HL-60/S4 (cell line): ENCODE measurements around the gene WDR89.
"Not testable (repeated sequence)": the region's sequence is repeated elsewhere in the genome, so short reads cannot be mapped to it uniquely, and the experiment has no call there.

Experiments used
- in situ Hi-C: fragments of 300-500 bp; cut with MboI; formaldehyde crosslinking; loops from 2 replicates; pipeline ENCODE4 v1.14.3; 2022; ENCODE audit warnings: low sequenced_read_pairs

WDR89 gene

DNA sequence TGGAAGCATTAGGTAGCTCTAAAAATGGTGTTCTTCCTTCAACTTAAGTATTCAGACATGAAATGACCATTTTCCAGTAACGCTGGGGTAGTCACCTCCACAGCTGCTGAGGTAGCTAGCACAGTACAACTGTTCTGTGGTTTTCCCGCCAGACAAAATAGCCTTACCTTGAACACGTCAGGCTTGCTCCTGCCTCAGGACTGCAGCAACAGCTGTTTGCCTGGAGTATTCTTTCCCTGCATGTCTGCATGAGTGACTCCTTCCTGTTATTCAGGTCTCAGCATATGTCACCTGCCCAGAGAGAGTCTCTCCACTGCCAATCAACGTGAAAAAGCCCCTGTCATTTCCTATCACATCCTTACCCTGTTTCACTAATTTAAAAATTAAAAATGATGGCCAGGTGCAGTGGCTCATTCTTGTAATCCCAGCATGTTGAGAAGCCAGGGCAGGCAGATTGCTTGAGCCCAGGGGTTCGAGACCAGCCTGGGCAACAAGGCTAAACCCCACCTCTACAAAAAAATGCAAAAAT, 37.9 kb downstream of the WDR89 start:
- in situ Hi-C loops: no loop called here

DNA sequence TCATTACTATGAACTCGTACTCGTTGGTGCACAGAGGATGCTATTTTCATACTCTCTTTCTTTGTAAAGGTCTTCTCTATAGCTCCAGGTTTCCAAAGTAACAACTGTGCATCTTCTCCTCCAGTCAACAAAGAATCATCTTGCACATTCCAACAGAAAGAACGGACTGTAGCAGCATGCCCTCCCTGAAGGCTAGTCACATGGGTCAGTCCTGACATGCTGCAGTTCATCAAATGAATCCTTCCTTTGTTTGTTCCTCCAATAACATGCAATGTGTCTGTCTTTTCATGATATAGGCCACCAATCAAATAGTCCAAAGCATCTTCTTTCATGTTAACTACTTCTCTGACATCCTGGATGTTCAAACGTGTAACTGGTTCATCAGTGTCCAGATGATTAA, 42.9 kb downstream of the WDR89 start:
- in situ Hi-C loops: no loop called here

DNA sequence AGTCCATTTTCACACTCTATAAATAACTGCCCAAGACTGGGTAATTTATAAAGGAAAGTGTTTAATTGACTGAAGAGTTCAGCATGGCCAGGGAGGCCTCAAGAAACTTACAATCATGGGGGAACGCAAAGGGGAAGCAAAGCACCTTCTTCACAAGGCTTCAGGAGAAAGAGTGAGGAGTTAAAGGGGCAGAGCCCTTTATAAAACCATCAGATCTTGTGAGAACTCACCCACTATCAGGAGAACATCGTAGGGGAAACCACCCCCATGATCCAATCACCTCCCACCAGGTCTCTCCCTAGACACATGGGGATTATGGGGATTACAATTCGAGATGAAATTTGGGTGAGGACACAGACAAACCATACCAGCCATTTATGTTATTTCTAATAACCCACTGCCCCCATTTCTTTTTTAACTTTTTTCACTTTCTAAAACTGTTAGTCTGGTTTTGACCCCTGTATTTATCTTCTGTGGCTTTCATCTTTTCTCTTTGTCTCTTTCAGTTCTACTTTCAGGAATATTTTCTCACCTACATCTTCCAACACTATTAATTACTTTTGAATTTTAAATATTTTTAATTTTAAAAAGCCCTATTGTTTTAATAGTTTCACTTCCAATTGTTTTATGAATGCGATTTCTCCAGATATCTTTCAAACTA, 44.5 kb downstream of the WDR89 start:
- in situ Hi-C loops: no loop called here

DNA sequence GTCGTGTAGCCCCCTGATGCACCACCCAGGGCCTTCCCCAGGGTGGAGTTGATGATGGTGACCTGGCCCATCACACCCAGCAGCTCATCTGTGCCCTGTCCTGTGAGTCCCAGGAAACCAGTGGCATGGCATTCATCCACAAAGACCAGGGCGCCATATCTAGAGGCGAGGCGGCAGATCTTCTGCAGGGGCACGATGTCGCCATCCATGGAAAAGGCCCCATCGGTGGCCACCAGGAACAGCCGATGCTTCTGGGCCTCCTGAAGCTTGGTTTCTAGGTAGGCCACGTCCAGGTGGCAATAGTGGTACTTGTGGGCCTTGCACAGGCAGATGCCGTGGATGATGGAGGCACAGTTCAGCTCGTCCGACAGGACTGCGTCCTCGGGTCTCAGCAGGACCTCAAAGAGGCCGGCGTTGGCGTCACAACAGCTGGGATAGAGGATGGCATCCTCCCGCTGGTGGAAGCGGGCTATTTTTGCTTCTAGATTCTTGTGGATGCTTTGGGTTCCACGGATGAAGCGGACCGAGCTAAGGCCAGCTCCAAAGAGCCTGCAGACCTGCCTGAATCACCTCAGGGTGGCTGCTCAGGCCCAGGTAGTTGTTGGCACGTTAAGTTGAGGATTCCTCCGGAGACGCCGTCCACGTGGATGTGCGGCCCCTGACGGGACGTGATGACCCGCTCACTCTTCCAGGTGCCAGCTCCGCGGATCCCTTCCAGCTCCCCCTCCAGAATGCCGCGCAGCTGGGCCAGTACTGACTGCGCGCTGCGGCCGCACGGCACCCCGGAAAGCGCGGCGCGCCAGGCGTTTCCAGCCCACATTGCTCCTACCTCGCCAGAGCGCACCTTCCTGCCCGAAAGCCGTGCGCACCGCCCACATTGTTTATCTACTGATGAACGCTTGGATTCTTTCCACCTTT, 47.0 kb downstream of the WDR89 start:
- in situ Hi-C loops: no loop called here

DNA sequence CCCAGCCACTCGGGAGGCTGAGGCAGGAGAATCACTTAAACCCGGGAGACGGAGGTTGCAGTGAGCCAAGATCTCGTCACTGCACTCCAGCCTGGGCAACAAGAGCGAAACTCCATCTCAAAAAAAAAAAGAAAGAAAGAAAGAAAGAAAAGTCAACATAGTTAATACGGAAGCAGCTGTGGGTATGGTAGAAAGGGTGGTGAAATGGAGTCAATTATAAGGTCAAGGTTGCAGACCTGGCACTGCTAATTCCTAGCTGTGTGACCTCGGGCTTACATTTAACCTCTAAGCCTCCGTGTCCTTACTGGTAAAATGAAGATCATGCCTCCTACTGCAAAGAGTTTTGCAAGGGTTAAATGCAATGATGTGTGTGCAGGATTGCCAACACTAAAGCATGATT, 58.6 kb downstream of the WDR89 start:
- in situ Hi-C loops: not testable (repeated sequence)

DNA sequence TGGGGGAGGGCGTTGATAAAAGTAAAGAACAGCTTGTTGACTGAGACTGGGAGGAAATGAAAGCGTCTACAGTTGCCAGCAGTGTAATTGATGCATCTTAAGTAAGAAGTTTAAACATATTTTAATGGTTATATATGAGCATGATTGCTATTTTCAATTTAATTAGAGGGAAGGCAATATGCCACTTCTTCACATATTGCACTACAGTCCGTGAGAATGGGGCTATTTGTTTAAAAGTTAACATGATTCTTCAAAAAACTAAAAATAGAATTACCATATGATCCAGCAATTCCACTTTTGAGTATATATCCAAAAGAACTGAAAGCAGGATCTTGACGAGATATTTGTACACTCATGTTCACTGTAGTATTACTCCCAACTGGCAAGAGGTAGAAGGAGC, 60.2 kb downstream of the WDR89 start:
- in situ Hi-C loops: no loop called here

DNA sequence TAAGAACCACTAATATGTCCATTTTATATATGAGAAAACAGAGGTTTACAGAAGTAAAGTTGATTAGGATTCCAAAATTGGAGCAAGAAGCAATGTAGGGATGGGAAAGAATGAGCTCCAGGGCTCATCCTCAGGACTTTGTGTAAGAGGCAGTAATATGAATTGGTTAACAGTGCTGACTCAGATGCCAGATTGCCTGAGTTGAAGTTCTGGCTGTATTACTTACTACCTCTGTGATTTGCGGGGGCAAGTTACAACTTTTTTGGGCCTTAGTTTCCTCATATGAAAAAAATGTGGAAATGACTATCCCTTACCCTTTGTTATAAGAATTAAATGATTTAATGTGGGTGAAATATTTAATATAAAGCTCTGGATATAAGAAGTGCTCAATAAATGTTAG, 63.4 kb downstream of the WDR89 start:
- in situ Hi-C loops: no loop called here

DNA sequence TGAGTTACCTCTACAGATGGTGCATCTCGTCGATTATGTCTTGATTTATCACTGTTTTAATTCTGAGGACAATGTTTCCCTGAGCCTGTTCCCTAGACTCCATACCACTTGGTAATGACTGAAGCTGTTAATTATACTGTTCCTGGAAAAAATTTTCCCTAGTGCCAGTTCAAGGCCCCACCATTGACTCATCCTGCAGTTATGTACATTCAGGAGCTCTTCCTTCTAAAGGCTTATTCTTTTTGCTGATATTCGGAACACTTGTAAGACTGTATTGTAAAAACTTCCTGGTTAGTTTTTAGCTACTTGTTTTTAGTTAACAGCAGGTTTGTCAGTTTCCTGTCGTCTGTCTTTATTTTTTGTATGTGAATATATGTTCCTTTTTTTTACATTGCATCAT, 68.1 kb downstream of the WDR89 start:
- in situ Hi-C loops: no loop called here

DNA sequence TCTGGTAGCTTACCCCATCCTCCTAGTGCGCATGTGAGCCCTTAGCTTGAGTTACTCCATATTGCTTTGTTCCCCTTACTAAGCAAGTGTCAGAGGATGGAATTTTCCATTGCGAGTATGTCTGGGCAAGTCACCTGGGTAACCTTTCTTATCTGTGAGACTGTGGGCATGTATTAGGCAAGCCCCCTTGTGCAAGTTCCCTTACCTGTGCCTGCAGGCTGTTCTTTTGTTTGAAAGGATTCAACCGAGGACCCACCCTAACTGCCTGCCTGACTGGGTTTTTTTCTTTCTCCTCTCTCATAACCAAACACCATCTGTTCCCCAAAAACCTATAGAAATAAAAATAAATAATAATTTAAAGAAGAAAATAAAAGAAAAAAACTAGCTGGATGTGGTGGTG, 76.2 kb downstream of the WDR89 start:
- in situ Hi-C loops: no loop called here

DNA sequence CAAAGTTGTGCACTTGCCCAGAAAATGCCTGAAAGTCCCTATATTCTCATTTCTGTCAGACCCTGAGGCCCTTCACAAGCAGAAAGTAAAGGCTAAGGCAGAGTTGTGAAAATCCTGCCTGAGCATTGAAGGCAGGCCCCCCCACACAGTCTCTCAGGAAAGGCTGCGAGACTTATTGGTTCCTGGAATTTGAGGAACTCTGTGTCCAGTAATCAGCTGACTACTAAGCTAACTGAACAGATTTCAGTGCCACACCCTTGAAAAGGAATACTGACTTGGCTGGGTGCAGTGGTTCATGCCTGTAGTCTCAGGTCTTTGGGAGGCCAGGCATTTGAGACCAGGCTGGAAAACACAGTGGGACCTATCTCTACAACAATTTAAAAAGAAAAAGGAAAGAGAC, 77.4 kb downstream of the WDR89 start:
- in situ Hi-C loops: no loop called here

DNA sequence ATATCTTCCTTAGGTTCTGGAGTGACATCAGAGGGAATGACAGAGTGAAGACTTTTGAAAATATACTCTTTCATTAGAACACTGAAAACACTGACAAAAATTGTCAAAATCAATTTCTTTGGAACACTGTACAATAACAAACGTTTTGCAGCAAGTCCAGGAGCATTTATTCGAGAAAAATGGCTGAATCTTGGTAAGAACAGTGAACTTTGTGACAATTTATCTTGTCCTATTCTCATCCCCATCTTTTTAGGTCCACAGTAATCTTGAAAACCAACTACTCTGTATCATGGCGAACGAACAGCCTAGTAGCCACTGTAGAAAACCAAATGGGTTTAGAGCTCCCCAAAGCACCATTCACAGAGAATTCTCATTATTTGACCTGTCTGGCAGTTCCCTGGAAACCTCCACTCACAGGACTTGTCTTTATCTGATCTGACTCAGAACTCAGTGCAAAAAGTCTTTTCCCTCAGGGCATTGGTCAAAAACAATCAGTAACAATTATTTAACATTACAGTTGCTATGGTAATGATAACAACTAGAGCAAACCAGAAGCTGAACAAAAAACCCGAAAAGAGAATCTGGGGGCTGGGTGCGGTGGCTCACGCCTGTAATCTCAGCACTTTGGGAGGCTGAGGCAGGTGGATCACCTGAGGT, 78.2 kb downstream of the WDR89 start:
- in situ Hi-C loops: no loop called here

DNA sequence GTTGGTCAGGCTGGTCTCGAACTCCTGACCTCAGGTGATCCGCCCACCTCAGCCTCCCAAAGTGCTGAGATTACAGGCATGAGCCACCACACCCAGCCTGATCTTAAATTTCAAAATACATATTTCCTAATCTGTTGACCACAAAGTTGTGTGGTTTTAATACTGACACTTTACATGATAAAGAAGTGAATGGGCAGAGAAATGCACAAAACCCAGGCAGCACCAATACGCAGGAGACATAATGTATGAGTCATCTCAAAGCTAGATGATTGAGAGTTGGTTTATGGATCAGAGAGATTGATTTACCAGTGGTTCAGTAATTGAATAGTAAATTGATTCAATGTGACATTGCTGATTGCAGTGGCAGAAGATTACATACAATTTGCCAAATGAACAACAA, 79.3 kb downstream of the WDR89 start:
- in situ Hi-C loops: no loop called here

DNA sequence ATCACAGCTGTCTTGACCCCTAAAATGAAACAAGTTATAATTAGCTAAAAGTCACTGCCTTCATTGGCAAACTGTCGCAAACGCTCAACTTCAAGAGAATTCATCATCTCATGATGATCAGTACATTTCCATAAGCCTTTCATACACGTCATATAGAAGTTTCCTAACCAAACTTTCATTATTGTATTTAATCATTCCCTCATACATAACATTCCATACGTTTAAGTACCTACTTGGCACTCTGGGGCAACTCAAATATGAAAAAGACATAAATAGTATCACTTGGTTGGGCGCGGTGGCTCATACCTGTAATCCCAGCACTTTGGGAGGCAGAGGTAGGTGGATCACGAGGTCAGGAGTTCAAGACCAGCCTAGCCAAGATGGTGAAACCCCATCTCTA, 86.1 kb downstream of the WDR89 start:
- in situ Hi-C loops: no loop called here

DNA sequence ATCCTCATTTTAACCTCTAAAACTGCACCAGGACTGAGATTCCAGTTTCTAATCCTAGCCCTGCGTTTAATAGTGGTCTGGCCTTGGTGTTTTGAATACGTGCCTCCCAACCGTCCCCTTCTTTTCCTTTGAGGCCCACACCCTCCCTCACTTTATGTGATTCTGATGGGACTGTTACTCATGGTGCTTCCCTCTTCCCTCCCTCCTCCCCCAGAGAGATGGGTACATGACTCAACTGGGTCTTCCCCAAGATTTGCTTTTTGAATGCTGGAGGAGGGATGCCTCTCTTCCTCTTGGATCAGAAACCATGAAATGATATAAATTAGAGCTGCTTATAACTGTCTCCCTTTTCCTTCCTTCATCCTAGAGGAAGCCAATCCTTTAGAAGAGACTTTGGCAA, 90.3 kb downstream of the WDR89 start:
- in situ Hi-C loops: no loop called here

DNA sequence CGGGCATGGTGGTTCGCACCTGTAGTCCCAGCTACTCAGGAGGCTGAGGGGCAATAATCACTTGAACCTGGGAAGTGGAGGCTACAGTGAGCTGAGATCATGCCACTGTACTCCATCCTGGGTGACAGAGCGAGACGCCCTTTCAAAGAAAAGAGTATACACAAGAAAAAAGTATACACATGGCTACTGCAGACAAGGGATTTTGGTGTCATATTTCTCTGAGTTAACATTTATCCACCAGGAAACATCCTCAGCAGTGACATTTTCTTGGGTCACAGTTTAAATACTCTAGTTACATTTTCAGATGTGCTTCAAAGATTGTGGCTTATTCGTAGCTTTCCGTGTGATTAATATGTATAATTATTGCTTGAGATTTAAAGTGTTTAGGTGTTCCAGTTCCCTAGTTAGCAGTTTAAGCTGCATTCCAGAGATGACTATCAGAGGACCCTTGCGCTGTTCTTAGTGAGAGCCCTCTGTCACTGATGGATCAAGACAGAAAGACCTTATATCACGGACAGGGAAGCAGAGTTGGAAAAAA, 93.8 kb downstream of the WDR89 start:
- in situ Hi-C loops: no loop called here
